ENCODE measurements around the gene TEX35.

DNA sequence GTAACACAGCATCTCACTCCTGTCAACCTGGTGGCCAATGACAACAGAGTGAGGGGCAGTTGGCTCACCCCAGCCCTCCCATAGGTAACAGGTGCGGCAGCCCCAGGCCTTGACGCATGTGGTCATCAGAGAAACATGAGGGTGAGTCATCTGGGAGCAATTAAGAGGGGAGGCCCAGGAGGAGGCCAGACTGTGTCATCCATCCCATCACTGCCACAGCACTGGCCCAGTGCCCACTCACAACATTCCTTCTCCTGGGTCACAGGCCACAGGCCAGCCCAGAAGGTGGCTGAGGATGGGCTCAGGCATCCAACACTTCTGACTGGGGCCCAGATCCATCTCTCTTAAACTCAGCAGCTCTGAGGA is 17.1 kb downstream of the TEX35 start:
- TF ChIP-seq POLR2AphosphoS5 (IDR thresholded peaks at IDR 0.05; ENCODE audit: low read depth, low read length): no peak
- no peak for TF ChIP-seq TAF1 (IDR thresholded peaks at IDR 0.05; ENCODE audit: low read depth, low read length)
- no peak for TF ChIP-seq POLR2A (IDR thresholded peaks at IDR 0.05; ENCODE audit: low read depth, low read length)
- no peak for TF ChIP-seq POU2F2 (IDR thresholded peaks at IDR 0.05; ENCODE audit: low read depth, low read length)
- TF ChIP-seq SPI1 (IDR thresholded peaks at IDR 0.05; ENCODE audit: low read depth, low read length): no peak
- no peak for TF ChIP-seq PAX5 (IDR thresholded peaks at IDR 0.05; ENCODE audit: insufficient read depth, low read length, severe bottlenecking)

Data from GM12891 (cell line).